ENCODE measurements around the gene CD300LG.

- TF ChIP-seq ARNTL (CRISPR knock-in tag; IDR thresholded peaks at IDR 0.05; ENCODE audit: borderline replicate concordance, low read depth) (no peak), ZFP30 (CRISPR knock-in tag; IDR thresholded peaks at IDR 0.05) (no peak), OSR1 (CRISPR knock-in tag; IDR thresholded peaks at IDR 0.05) (no peak), CSDC2 (CRISPR knock-in tag; IDR thresholded peaks at IDR 0.05) (no peak), SNAI2 (CRISPR knock-in tag; IDR thresholded peaks at IDR 0.05) (no peak), POU6F1 (CRISPR knock-in tag; IDR thresholded peaks at IDR 0.05; ENCODE audit: borderline replicate concordance, low read depth) (no peak), ZNF565 (CRISPR knock-in tag; conservative IDR thresholded peaks at IDR 0.05; ENCODE audit: low read depth) (no peak), PPARA (CRISPR knock-in tag; IDR thresholded peaks at IDR 0.05; ENCODE audit: borderline replicate concordance) (no peak), GLIS3 (CRISPR knock-in tag; IDR thresholded peaks at IDR 0.05) (no peak)
- TF ChIP-seq, protein P1, sequence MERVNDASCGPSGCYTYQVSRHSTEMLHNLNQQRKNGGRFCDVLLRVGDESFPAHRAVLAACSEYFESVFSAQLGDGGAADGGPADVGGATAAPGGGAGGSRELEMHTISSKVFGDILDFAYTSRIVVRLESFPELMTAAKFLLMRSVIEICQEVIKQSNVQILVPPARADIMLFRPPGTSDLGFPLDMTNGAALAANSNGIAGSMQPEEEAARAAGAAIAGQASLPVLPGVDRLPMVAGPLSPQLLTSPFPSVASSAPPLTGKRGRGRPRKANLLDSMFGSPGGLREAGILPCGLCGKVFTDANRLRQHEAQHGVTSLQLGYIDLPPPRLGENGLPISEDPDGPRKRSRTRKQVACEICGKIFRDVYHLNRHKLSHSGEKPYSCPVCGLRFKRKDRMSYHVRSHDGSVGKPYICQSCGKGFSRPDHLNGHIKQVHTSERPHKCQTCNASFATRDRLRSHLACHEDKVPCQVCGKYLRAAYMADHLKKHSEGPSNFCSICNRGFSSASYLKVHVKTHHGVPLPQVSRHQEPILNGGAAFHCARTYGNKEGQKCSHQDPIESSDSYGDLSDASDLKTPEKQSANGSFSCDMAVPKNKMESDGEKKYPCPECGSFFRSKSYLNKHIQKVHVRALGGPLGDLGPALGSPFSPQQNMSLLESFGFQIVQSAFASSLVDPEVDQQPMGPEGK (CRISPR knock-in tag; IDR thresholded peaks at IDR 0.05; ENCODE audit: borderline replicate concordance), result no peak
- TF ChIP-seq, protein P2, sequence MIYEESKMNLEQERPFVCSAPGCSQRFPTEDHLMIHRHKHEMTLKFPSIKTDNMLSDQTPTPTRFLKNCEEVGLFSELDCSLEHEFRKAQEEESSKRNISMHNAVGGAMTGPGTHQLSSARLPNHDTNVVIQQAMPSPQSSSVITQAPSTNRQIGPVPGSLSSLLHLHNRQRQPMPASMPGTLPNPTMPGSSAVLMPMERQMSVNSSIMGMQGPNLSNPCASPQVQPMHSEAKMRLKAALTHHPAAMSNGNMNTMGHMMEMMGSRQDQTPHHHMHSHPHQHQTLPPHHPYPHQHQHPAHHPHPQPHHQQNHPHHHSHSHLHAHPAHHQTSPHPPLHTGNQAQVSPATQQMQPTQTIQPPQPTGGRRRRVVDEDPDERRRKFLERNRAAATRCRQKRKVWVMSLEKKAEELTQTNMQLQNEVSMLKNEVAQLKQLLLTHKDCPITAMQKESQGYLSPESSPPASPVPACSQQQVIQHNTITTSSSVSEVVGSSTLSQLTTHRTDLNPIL (CRISPR knock-in tag; IDR thresholded peaks at IDR 0.05; ENCODE audit: low read depth), result no peak
These were observed 41.9 kb upstream of the CD300LG start for GRCh38 chr17:43805117-43805516.

Data from SK-N-SH treated with all-trans-retinoic acid at 6 μM for 48 hours (cell line).